ENCODE data around the gene MYT1. TPM values are rescaled to one million over a fixed set of nuclear protein-coding genes. Genes with fewer than 3 reads are reported as not detected.
A peak's percentile ranks its signal among the peaks of the same experiment; 100 is the strongest.

The MYT1 gene
- total and polyA plus RNA-seq, 2 of the 8 experiments (the other 6 are each of a cell fraction or from before 2014, with no cell fraction given), result 0.63 to 2.0 TPM

GRCh38 chr20:64156886-64157875, 7.1 kb upstream of the MYT1 start:
- Histone ChIP-seq H3K18ac (ENCODE audit: extremely low read depth, low read length) (no peak overlapping the region), H4K91ac (replicated peaks; ENCODE audit: insufficient read length, low read length) (peak overlapping the region; percentile 66), H2BK20ac (ENCODE audit: low read length) (0 out of 2 replicates have a peak overlapping the region, but pooled peaks have one; percentile 48), H3K23me2 (ENCODE audit: low read depth, low read length) (peaks cover 7% of the 10 kb centered on the region; the same call in 1 of the 2 replicates), H3K14ac (ENCODE audit: insufficient read length) (no peak overlapping the region), H4K5ac (ENCODE audit: insufficient read length, low read depth, low read length) (no peak overlapping the region), H2AK5ac (ENCODE audit: low read depth, low read length) (no peak overlapping the region), H2BK120ac (replicated peaks; ENCODE audit: low read depth, low read length) (no peak overlapping the region), H3K9ac (replicated peaks in 1 of 4; ENCODE audit: extremely low read depth in 1 of 4, low read depth in 3 of 4, low read length in 3 of 4) (no peak overlapping the region), H3K4ac (replicated peaks; ENCODE audit: insufficient read length, low read depth, low read length) (no peak overlapping the region), H3K4me2 (ENCODE audit: insufficient read depth in 1 of 2, low read depth in 2 of 2, low read length in 2 of 2) (no peak overlapping the region), H3K36me3 (ENCODE audit: control insufficient read depth in 2 of 4, insufficient read depth in 4 of 4, low read length in 3 of 4) (no peaks in the 10 kb centered on the region), H4K20me1 (replicated peaks in 1 of 2; ENCODE audit: control insufficient read depth in 1 of 2, insufficient read depth in 2 of 2, low read length in 2 of 2) (peaks cover 0 to 7% of the 10 kb centered on the region in 2 experiments), H3K27me3 (replicated peaks in 1 of 4; ENCODE audit: control insufficient read depth in 3 of 4, extremely low read depth in 1 of 4, insufficient read depth in 3 of 4, low read length in 3 of 4) (peaks cover 0 to 11% (median 9%) of the 10 kb centered on the region in 4 experiments; a peak in 5 of 7 replicates), H2BK15ac (ENCODE audit: low read length) (no peak overlapping the region), H3K79me1 (ENCODE audit: low read depth, low read length) (no peaks in the 10 kb centered on the region), H2BK12ac (ENCODE audit: low read depth, low read length) (no peak overlapping the region), H2AFZ (ENCODE audit: low read length) (no peak overlapping the region), H3K27ac (ENCODE audit: low read depth, low read length) (no peak overlapping the region), H3K4me1 (replicated peaks in 1 of 4; ENCODE audit: control insufficient read depth in 3 of 4, insufficient read depth in 4 of 4, low read length in 3 of 4) (peaks cover under 1 to 28% (median 20%) of the 10 kb centered on the region in 4 experiments), H4K8ac (ENCODE audit: extremely low read depth, insufficient read depth, low read length) (no peak overlapping the region), H3K79me2 (ENCODE audit: control insufficient read depth in 1 of 2, insufficient read depth in 2 of 2, low read length in 2 of 2) (no peaks in the 10 kb centered on the region), H3K9me3 (ENCODE audit: insufficient read depth in 2 of 2, low read depth in 1 of 2, low read length in 1 of 2) (no peaks in the 10 kb centered on the region), H3K56ac (replicated peaks; ENCODE audit: insufficient read length, low read depth, low read length) (no peak overlapping the region), H3K23ac (ENCODE audit: insufficient read length) (no peak overlapping the region), H2BK5ac (ENCODE audit: low read depth, low read length) (peak overlapping the region; percentile 71; the same call in 1 of the 2 replicates), H3K4me3 (ENCODE audit: extremely low read depth in 1 of 4, insufficient read depth in 2 of 4, low read depth in 3 of 4, low read length in 4 of 4) (no peak overlapping the region)
- TF ChIP-seq SRF (IDR thresholded peaks at IDR 0.05; ENCODE audit: low read depth, low read length) (no peak), BACH1 (IDR thresholded peaks at IDR 0.05; ENCODE audit: low read length) (no peak), SUZ12 (IDR thresholded peaks at IDR 0.05; ENCODE audit: low read length) (no peak), TCF12 (IDR thresholded peaks at IDR 0.05; ENCODE audit: low read depth, low read length) (no peak), SP2 (IDR thresholded peaks at IDR 0.05; ENCODE audit: low read length) (no peak), ATF3 (IDR thresholded peaks at IDR 0.05; ENCODE audit: insufficient read depth, low read depth, low read length) (no peak), EGR1 (IDR thresholded peaks at IDR 0.05; ENCODE audit: borderline replicate concordance, low read depth, low read length) (no peak), RBBP5 (IDR thresholded peaks at IDR 0.05; ENCODE audit: borderline replicate concordance, low read depth, low read length) (no peak), FOSL1 (IDR thresholded peaks at IDR 0.05; ENCODE audit: insufficient read depth, low read depth, low read length) (no peak)
- FAIRE-seq (no peak), DNase-seq (ENCODE audit: low read depth in 1 of 2, low spot score in 2 of 2) (no peak)
- CTCF ChIA-PET (ENCODE audit: partially characterized antibody), result interaction anchor here (1.3 to 2.5 kb wide), 4 partner anchors 11 to 74 kb away, joined by 4 to 16 read pairs (median 10); partner anchors contain the start of gene LKAAEAR1
- WGBS, 2 experiments (ENCODE audit: extremely low coverage in 1 of 2, insufficient coverage in 1 of 2, insufficient read length in 1 of 2, insufficient replicate concordance in 2 of 2, low coverage in 1 of 2, low lambda C conversion rate in 2 of 2, missing lambda C conversion rate in 1 of 2), result 91% methylated on average over 27 of the region's 27 CpGs; no CpG with 5 or more reads in 1 of the 2 experiments
- POLR2A ChIA-PET (ENCODE audit: partially characterized antibody), result interaction anchor here (1.5 kb wide), 1 partner anchor 16 kb away, joined by 5 read pairs; no protein-coding TSS in a partner anchor

Measured in H1 (cell line).